HG03103 (cell line): ENCODE results near the gene MRM2.

Source experiments
- ATAC-seq: cut with Tn5 transposase; IDR thresholded peaks from one replicate; pipeline ENCODE4 v1.9.1; 2021; ENCODE audit warnings: low read depth; ENCODE audit not compliant: unreplicated experiment

MRM2 gene

GRCh38 chr7:2209146-2209960 lies 32.7 kb downstream of the MRM2 start:
- peak; percentile 51 for ATAC-seq

- no peak for ATAC-seq
Observed at GRCh38 chr7:2208712-2209111, 33.3 kb downstream of the MRM2 start.

GRCh38 chr7:2205036-2205780 lies 36.8 kb downstream of the MRM2 start:
- no peak for ATAC-seq

- ATAC-seq: no peak
Observed at GRCh38 chr7:2204446-2204845, 37.6 kb downstream of the MRM2 start.

- no peak for ATAC-seq
Observed at GRCh38 chr7:2203766-2204300, 38.2 kb downstream of the MRM2 start.

GRCh38 chr7:2202901-2203765 lies 38.9 kb downstream of the MRM2 start:
- no peak for ATAC-seq

- ATAC-seq: no peak
Observed at GRCh38 chr7:2202361-2202761, 39.6 kb downstream of the MRM2 start.

GRCh38 chr7:2201686-2202360 lies 40.2 kb downstream of the MRM2 start:
- no peak for ATAC-seq

GRCh38 chr7:2201128-2201527 lies 40.9 kb downstream of the MRM2 start:
- ATAC-seq: no peak

GRCh38 chr7:2200584-2200980 lies 41.4 kb downstream of the MRM2 start:
- no peak for ATAC-seq

- no peak for ATAC-seq
Observed at GRCh38 chr7:2199956-2200583, 41.9 kb downstream of the MRM2 start.

- ATAC-seq: no peak
Observed at GRCh38 chr7:2199528-2199927, 42.5 kb downstream of the MRM2 start.

- no peak for ATAC-seq
Observed at GRCh38 chr7:2198760-2199159, 43.2 kb downstream of the MRM2 start.

- ATAC-seq: no peak
Observed at GRCh38 chr7:2198206-2198605, 43.8 kb downstream of the MRM2 start.

- ATAC-seq: no peak
Observed at GRCh38 chr7:2197436-2198155, 44.4 kb downstream of the MRM2 start.

- ATAC-seq: no peak
Observed at GRCh38 chr7:2196381-2197378, 45.3 kb downstream of the MRM2 start.

- no peak for ATAC-seq
Observed at GRCh38 chr7:2195400-2196246, 46.4 kb downstream of the MRM2 start.
